ENCODE data around the gene CACNA1C. TPM values are rescaled to one million over a fixed set of nuclear protein-coding genes. Genes with fewer than 3 reads are reported as not detected.

Gene CACNA1C
- total and polyA plus RNA-seq, 2 donors from 2014 or later = 1.6 to 17.4 TPM

GRCh38 chr12:2589381-2589780, 536.6 kb downstream of the CACNA1C start:
- Histone ChIP-seq H3K9ac (ENCODE audit: low read length in 3 of 3) (no peak overlapping the region), H3K4me1 (ENCODE audit: control insufficient read depth in 2 of 3, insufficient read depth in 2 of 3, low read depth in 1 of 3, low read length in 3 of 3) (no peaks in the 10 kb centered on the region), H3K36me3 (ENCODE audit: control insufficient read depth in 2 of 3, insufficient read depth in 3 of 3, low read length in 3 of 3) (peaks cover 0 to 2% (median 0%) of the 10 kb centered on the region in 3 donors), H3K27me3 (ENCODE audit: control insufficient read depth, insufficient read depth, low read length) (no peaks in the 10 kb centered on the region), H3K4me3 (ENCODE audit: low read length in 3 of 3) (no peak overlapping the region), H3K27ac (ENCODE audit: low read depth in 2 of 2, low read length in 2 of 2) (no peak overlapping the region), H3K9me3 (ENCODE audit: control insufficient read depth in 2 of 3, insufficient read depth in 1 of 3, low read length in 3 of 3) (peaks cover 0 to 4% (median 0%) of the 10 kb centered on the region in 3 donors)
- DNase-seq = no peak
- no peak for TF ChIP-seq CTCF (IDR thresholded peaks at IDR 0.05; ENCODE audit: borderline replicate concordance, extremely low read depth, insufficient read depth)
- intact Hi-C loops (cut with DNase I) = loop anchor here (10.0 kb wide), 1 partner anchor 535 kb away; the partner anchor contains the start of gene CACNA1C
- no peak for FAIRE-seq

GRCh38 chr12:2593045-2593444, 540.3 kb downstream of the CACNA1C start:
- intact Hi-C loops (cut with DNase I) = no loop called here
- no peak for FAIRE-seq
- DNase-seq = no peak
- H3K4me1 ChIP-seq (ENCODE audit: control insufficient read depth in 2 of 3, insufficient read depth in 2 of 3, low read depth in 1 of 3, low read length in 3 of 3) = no peaks in the 10 kb centered on the region
- H3K27ac ChIP-seq (ENCODE audit: low read depth in 2 of 2, low read length in 2 of 2) = no peak overlapping the region
- no peak overlapping the region for H3K4me3 ChIP-seq (ENCODE audit: low read length in 3 of 3)
- H3K36me3 ChIP-seq (ENCODE audit: control insufficient read depth in 2 of 3, insufficient read depth in 3 of 3, low read length in 3 of 3) = peaks cover 0 to 2% (median 0%) of the 10 kb centered on the region in 3 donors
- no peak for TF ChIP-seq CTCF (IDR thresholded peaks at IDR 0.05; ENCODE audit: borderline replicate concordance, extremely low read depth, insufficient read depth)
- H3K9me3 ChIP-seq (ENCODE audit: control insufficient read depth in 2 of 3, insufficient read depth in 1 of 3, low read length in 3 of 3) = peaks cover 0 to 4% (median 0%) of the 10 kb centered on the region in 3 donors
- H3K27me3 ChIP-seq (ENCODE audit: control insufficient read depth, insufficient read depth, low read length) = no peaks in the 10 kb centered on the region
- no peak overlapping the region for H3K9ac ChIP-seq (ENCODE audit: low read length in 3 of 3)

GRCh38 chr12:2596441-2596840, 543.7 kb downstream of the CACNA1C start:
- Histone ChIP-seq H3K9ac (ENCODE audit: low read length in 3 of 3) (no peak overlapping the region), H3K9me3 (ENCODE audit: control insufficient read depth in 2 of 3, insufficient read depth in 1 of 3, low read length in 3 of 3) (peaks cover 0 to 4% (median 0%) of the 10 kb centered on the region in 3 donors), H3K4me1 (ENCODE audit: control insufficient read depth in 2 of 3, insufficient read depth in 2 of 3, low read depth in 1 of 3, low read length in 3 of 3) (no peaks in the 10 kb centered on the region), H3K36me3 (ENCODE audit: control insufficient read depth in 2 of 3, insufficient read depth in 3 of 3, low read length in 3 of 3) (peaks cover 0 to 1% (median 0%) of the 10 kb centered on the region in 3 donors), H3K4me3 (ENCODE audit: low read length in 3 of 3) (no peak overlapping the region), H3K27ac (ENCODE audit: low read depth in 2 of 2, low read length in 2 of 2) (no peak overlapping the region), H3K27me3 (ENCODE audit: control insufficient read depth, insufficient read depth, low read length) (no peaks in the 10 kb centered on the region)
- intact Hi-C loops (cut with DNase I) = no loop called here
- DNase-seq = no peak
- no peak for TF ChIP-seq CTCF (IDR thresholded peaks at IDR 0.05; ENCODE audit: borderline replicate concordance, extremely low read depth, insufficient read depth)
- FAIRE-seq = no peak

GRCh38 chr12:2605301-2605700, 552.5 kb downstream of the CACNA1C start:
- H3K27me3 ChIP-seq (ENCODE audit: control insufficient read depth, insufficient read depth, low read length) = no peaks in the 10 kb centered on the region
- FAIRE-seq (no peak), DNase-seq (no peak)
- TF ChIP-seq CTCF (IDR thresholded peaks at IDR 0.05; ENCODE audit: borderline replicate concordance, extremely low read depth, insufficient read depth) = no peak
- no peak overlapping the region for H3K4me3 ChIP-seq (ENCODE audit: low read length in 3 of 3)
- H3K36me3 ChIP-seq (ENCODE audit: control insufficient read depth in 2 of 3, insufficient read depth in 3 of 3, low read length in 3 of 3) = peaks cover 0 to 2% (median 0%) of the 10 kb centered on the region in 3 donors
- H3K27ac ChIP-seq (ENCODE audit: low read depth in 2 of 2, low read length in 2 of 2) = no peak overlapping the region
- no peaks in the 10 kb centered on the region for H3K4me1 ChIP-seq (ENCODE audit: control insufficient read depth in 2 of 3, insufficient read depth in 2 of 3, low read depth in 1 of 3, low read length in 3 of 3)
- H3K9me3 ChIP-seq (ENCODE audit: control insufficient read depth in 2 of 3, insufficient read depth in 1 of 3, low read length in 3 of 3) = no peaks in the 10 kb centered on the region
- intact Hi-C loops (cut with DNase I) = no loop called here
- no peak overlapping the region for H3K9ac ChIP-seq (ENCODE audit: low read length in 3 of 3)
